ENCODE measurements around the gene PURB. TPM values are rescaled to one million over a fixed set of nuclear protein-coding genes. Genes with fewer than 3 reads are reported as not detected.
A peak's percentile ranks its signal among the peaks of the same experiment; 100 is the strongest.

Gene PURB
- total RNA-seq, 2 experiments from 2014 or later: 17.0 to 17.4 TPM

GRCh38 chr7:44914992-44915607 lies 29.8 kb upstream of the PURB start:
- H3K4me1 Mint-ChIP-seq (ENCODE audit: low read depth): peaks cover 6% of the 10 kb centered on the region
- Histone ChIP-seq H3K4me1 (ENCODE audit: insufficient read depth, low read length) (no peaks in the 10 kb centered on the region), H3K9me3 (ENCODE audit: control insufficient read depth in 1 of 2, insufficient read depth in 1 of 2, low read length in 2 of 2) (no peaks in the 10 kb centered on the region), H3K36me3 (ENCODE audit: insufficient read depth, low read length) (no peaks in the 10 kb centered on the region), H3K4me3 (ENCODE audit: low read length) (no peak overlapping the region), H3K27me3 (ENCODE audit: control insufficient read depth in 1 of 2, insufficient read depth in 2 of 2, low read length in 2 of 2) (no peaks in the 10 kb centered on the region), H3K27ac (ENCODE audit: low read depth in 1 of 2, low read length in 2 of 2) (peak overlapping the region in 1 of 2 donors; percentile 38)
- H3K36me3 Mint-ChIP-seq (ENCODE audit: low read depth): no peaks in the 10 kb centered on the region
- no peaks in the 10 kb centered on the region for H3K27me3 Mint-ChIP-seq
- intact Hi-C loops (cut with DNase I, micrococcal nuclease): loop anchor here in 1 of 2 experiments (1.0 to 2.0 kb wide), 2 partner anchors 30 to 68 kb away; partner anchors contain the start of gene PURB
- DNase-seq (peak; percentile 17 to 90 (median 52)), ATAC-seq (ENCODE audit: poor library complexity) (peak; percentile 91)
- peak overlapping the region; percentile 47 for H3K4me3 Mint-ChIP-seq
- no peaks in the 10 kb centered on the region for H3K9me3 Mint-ChIP-seq
- CTCF ChIA-PET: interaction anchor here (0.6 to 1.2 kb wide), 5 partner anchors 13 to 309 kb away, joined by 3 to 9 read pairs (median 3); partner anchors contain the start of genes OGDH and PURB
- POLR2A ChIA-PET: interaction anchor here (1.0 to 3.1 kb wide), 6 partner anchors 24 to 69 kb away, joined by 3 to 21 read pairs (median 4); partner anchors contain the start of genes H2AZ2 and PURB
- TF ChIP-seq CTCF (IDR thresholded peaks at IDR 0.05): no peak
- H3K27ac Mint-ChIP-seq: peak overlapping the region; percentile 75

DNA sequence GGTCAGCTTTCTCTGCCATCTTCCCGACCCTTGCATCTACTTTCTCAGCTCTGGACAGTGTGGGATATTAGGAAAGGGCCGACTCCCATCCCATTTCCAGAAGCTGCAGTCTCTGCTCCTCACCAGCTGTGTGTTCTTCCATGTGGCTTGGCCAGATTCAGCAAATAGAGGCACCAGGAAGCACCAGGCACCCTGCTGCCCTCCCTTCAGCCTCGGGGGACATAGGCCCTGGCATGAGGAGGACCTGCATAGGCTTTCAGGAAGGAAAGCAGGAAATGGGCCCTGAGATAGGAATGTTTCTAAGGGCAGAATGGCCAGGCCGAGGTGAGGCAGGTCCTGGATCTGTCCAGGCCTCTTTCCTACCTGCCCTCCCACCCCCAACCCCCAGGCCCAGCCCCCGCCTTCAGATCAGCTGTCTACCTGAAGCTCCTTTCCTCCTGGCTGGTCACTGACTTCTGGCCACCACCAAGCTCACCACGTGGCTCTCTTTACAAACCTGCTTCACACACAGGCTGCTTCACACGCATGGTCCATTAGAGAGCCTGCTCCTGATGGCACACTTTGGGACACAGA lies 27.5 kb upstream of the PURB start:
- Mint-ChIP-seq H3K27ac (peak overlapping the region; percentile 74), H3K27me3 (no peaks in the 10 kb centered on the region), H3K4me1 (ENCODE audit: low read depth) (peaks cover 6% of the 10 kb centered on the region), H3K4me3 (no peak overlapping the region), H3K36me3 (ENCODE audit: low read depth) (no peaks in the 10 kb centered on the region), H3K9me3 (no peaks in the 10 kb centered on the region)
- Histone ChIP-seq H3K4me3 (ENCODE audit: low read length) (no peak overlapping the region), H3K36me3 (ENCODE audit: insufficient read depth, low read length) (no peaks in the 10 kb centered on the region), H3K4me1 (ENCODE audit: insufficient read depth, low read length) (no peaks in the 10 kb centered on the region), H3K27me3 (ENCODE audit: control insufficient read depth in 1 of 2, insufficient read depth in 2 of 2, low read length in 2 of 2) (no peaks in the 10 kb centered on the region), H3K27ac (ENCODE audit: low read depth in 1 of 2, low read length in 2 of 2) (no peak overlapping the region), H3K9me3 (ENCODE audit: control insufficient read depth in 1 of 2, insufficient read depth in 1 of 2, low read length in 2 of 2) (no peaks in the 10 kb centered on the region)
- ChIA-PET POLR2A (interaction anchor here (0.6 to 3.1 kb wide), 2 partner anchors 28 to 30 kb away, joined by 3 to 21 read pairs; partner anchors contain the start of gene PURB), CTCF (no interaction called here)
- intact Hi-C loops (cut with DNase I, micrococcal nuclease): no loop called here
- ATAC-seq (ENCODE audit: poor library complexity) (no peak), DNase-seq (no peak)
- TF ChIP-seq CTCF (IDR thresholded peaks at IDR 0.05): no peak

GRCh38 chr7:44911911-44912310 lies 26.6 kb upstream of the PURB start:
- CTCF ChIA-PET: no interaction called here
- no peaks in the 10 kb centered on the region for H3K4me1 ChIP-seq (ENCODE audit: insufficient read depth, low read length)
- Mint-ChIP-seq H3K27me3 (no peaks in the 10 kb centered on the region), H3K4me1 (ENCODE audit: low read depth) (peaks cover 6% of the 10 kb centered on the region), H3K9me3 (no peaks in the 10 kb centered on the region), H3K36me3 (ENCODE audit: low read depth) (no peaks in the 10 kb centered on the region), H3K4me3 (no peak overlapping the region), H3K27ac (no peak overlapping the region)
- no peak for DNase-seq
- H3K9me3 ChIP-seq (ENCODE audit: control insufficient read depth in 1 of 2, insufficient read depth in 1 of 2, low read length in 2 of 2): no peaks in the 10 kb centered on the region
- ATAC-seq (ENCODE audit: poor library complexity): no peak
- no peak for TF ChIP-seq CTCF (IDR thresholded peaks at IDR 0.05)
- no peaks in the 10 kb centered on the region for H3K27me3 ChIP-seq (ENCODE audit: control insufficient read depth in 1 of 2, insufficient read depth in 2 of 2, low read length in 2 of 2)
- intact Hi-C loops (cut with DNase I, micrococcal nuclease): no loop called here
- H3K27ac ChIP-seq (ENCODE audit: low read depth in 1 of 2, low read length in 2 of 2): no peak overlapping the region
- no peak overlapping the region for H3K4me3 ChIP-seq (ENCODE audit: low read length)
- H3K36me3 ChIP-seq (ENCODE audit: insufficient read depth, low read length): no peaks in the 10 kb centered on the region
- POLR2A ChIA-PET: no interaction called here
